ENCODE data around the gene ATP6V1F. TPM values are rescaled to one million over a fixed set of nuclear protein-coding genes. Genes with fewer than 3 reads are reported as not detected.

ATP6V1F gene
- total RNA-seq, 1 donor from 2014 or later: 61.4 TPM

DNA sequence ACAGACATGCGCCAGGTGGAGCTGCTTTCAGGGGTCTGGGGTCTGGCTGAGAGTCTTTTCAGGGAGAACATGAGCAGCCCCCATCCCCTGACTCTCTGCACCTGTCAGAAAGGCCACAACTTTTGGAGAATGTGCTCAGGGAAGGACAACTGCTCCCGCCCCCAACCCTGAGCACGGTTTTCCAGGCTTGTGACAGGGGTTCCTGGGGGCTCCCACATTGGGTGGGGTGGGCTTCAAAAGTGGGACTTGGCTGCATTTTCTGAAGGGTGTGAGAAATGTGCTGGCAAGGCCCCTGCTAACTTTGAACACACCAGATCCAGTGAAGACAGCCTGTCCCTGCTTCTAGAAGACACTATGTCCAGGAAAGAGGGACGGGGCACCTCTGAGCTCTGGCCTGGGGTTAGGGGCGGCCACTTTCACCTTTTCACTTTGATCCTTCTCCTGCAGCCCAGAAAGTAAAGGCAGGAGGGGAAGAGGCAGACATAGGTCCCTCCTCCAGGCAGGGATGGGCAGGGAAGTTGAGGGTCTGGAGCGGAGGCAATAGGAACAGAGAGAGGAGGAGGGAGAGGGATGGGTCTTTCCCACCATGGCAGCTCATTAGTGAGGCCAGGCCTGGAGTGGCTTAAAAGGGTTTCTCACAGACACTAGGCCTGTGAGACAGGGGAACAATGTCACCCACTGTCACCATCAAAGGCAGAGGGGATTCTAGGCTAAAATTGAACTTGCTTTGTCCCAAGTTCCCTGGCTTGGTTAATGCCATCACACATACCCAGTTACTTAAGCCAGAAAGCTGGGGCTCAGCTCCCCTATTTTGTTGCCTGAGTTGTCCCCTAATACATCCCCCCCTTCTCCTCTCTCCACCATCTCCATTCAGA is 46.3 kb downstream of the ATP6V1F start:
- Histone ChIP-seq H4K20me1 (ENCODE audit: low read depth) (no peaks in the 10 kb centered on the region), H3K4me1 (peaks cover 29% of the 10 kb centered on the region), H3K36me3 (no peaks in the 10 kb centered on the region), H3K27ac (no peak overlapping the region), H3K79me2 (ENCODE audit: low read depth) (no peaks in the 10 kb centered on the region), H3K4me2 (peak overlapping the region; percentile 72), H3K27me3 (peaks cover 25% of the 10 kb centered on the region), H2AFZ (replicated peaks) (peak overlapping the region; percentile 93), H3F3A (ENCODE audit: low read depth) (peaks cover 33% of the 10 kb centered on the region), H3K9me3 (ENCODE audit: low read depth) (no peaks in the 10 kb centered on the region), H3K9ac (no peak overlapping the region), H3K4me3 (peak overlapping the region; percentile 48)
- no peaks in the 10 kb centered on the region for H3K36me3 Mint-ChIP-seq
- H3K9me3 Mint-ChIP-seq: no peaks in the 10 kb centered on the region
- H3K4me3 Mint-ChIP-seq: peak overlapping the region; percentile 78
- peak overlapping the region; percentile 6 for H3K27ac Mint-ChIP-seq
- peaks cover 16% of the 10 kb centered on the region for H3K27me3 Mint-ChIP-seq (ENCODE audit: insufficient read depth, low read depth)
- TF ChIP-seq EZH2phosphoT487 (IDR thresholded peaks at IDR 0.05) (no peak), EZH2 (IDR thresholded peaks at IDR 0.05) (no peak)
- TF ChIP-seq, protein P1, sequence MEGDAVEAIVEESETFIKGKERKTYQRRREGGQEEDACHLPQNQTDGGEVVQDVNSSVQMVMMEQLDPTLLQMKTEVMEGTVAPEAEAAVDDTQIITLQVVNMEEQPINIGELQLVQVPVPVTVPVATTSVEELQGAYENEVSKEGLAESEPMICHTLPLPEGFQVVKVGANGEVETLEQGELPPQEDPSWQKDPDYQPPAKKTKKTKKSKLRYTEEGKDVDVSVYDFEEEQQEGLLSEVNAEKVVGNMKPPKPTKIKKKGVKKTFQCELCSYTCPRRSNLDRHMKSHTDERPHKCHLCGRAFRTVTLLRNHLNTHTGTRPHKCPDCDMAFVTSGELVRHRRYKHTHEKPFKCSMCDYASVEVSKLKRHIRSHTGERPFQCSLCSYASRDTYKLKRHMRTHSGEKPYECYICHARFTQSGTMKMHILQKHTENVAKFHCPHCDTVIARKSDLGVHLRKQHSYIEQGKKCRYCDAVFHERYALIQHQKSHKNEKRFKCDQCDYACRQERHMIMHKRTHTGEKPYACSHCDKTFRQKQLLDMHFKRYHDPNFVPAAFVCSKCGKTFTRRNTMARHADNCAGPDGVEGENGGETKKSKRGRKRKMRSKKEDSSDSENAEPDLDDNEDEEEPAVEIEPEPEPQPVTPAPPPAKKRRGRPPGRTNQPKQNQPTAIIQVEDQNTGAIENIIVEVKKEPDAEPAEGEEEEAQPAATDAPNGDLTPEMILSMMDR (IDR thresholded peaks at IDR 0.05): no peak
- peak; percentile 39 for DNase-seq (ENCODE audit: low spot score)
- peaks cover 42% of the 10 kb centered on the region for H3K4me1 Mint-ChIP-seq

DNA sequence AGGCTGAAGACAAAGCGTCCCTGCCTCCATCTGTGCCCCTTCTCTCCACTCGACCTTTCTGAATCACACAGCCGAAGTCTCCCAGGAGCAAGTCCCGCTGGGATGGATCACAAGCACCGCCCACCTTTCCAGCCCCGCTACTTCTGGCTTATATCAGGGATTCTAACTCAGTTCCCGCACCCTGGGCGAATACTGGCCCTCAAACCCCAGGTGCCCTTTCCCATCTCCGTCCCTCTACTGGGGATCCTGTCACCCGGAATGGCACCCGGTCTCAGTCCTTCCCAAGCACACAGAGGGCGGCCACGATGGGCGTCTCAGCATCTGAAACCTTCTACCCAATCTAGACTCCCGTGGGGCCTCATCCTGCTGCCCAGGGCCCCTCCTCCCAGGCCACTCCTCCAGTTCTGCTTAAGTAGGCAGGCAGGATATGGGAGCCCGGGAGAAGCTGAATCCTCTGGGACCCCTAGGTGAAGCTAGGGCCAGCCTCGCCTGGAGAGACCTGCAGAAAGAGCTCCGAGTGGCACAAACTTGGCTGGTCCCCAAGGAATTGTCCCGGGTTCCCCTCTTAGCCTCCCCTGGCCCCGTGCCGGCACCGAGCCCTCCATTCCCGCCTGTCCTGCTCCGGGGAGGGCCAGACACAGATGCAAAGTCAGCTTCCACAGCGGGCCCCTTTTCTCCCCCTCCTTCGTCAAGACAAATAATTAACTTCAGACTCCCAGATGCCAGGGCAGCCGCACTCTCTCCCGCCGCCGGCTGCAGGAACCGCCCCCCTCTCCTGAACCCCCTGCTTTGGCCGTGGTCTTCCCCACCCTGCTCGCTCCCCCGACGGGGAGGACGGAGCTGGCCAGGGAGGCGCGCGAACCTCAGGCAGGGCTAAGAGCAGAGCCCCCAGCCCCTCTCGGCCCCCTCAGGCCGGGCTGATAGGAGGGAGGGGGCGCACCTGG is 47.2 kb downstream of the ATP6V1F start:
- peak; percentile 64 for TF ChIP-seq EZH2 (IDR thresholded peaks at IDR 0.05)
- TF ChIP-seq, protein P1 (IDR thresholded peaks at IDR 0.05): no peak
- TF ChIP-seq EZH2phosphoT487 (IDR thresholded peaks at IDR 0.05): no peak
- DNase-seq (ENCODE audit: low spot score): peak; percentile 70

DNA sequence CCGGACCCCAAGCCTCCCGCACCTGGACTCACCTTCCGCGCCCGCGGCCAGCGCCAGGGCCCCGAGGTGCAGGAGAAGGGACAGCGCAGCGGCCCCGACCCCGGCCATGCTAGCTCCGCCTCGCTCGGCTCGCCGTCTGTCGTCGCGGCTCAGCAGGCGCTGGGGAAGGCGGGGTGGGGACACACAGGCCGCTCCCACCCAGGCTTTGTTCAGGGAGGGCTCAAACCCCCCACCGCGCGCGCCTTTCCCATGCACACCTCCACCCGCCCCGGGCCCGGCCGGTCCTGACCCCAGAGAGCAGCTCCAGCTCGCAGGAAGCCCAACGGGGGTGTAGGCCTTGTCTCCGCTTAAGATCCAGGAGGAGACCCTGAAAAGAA is 47.9 kb downstream of the ATP6V1F start, which contains the start of gene KCP:
KCP (minus strand) TSS at position 141 of the 377 bp plus-strand sequence; CDS start at position 108, 33 bp downstream.
- peak within 1 kb of the TSS; percentile 57 for H3K27ac Mint-ChIP-seq
- no peaks in the 10 kb centered on the region for H3K79me2 ChIP-seq (ENCODE audit: low read depth)
- H3K4me2 ChIP-seq: peak within 1 kb of the TSS; percentile 72
- no peaks in the 10 kb centered on the region for H3K9me3 ChIP-seq (ENCODE audit: low read depth)
- H3K4me3 ChIP-seq: peak within 1 kb of the TSS; percentile 48
- H3K27me3 ChIP-seq: peaks cover 40% of the 10 kb centered on the region
- no peaks in the 10 kb centered on the region for H4K20me1 ChIP-seq (ENCODE audit: low read depth)
- H2AFZ ChIP-seq (replicated peaks): peak within 1 kb of the TSS; percentile 93
- TF ChIP-seq, protein P1 (IDR thresholded peaks at IDR 0.05): no peak
- TF ChIP-seq EZH2phosphoT487 (IDR thresholded peaks at IDR 0.05): no peak
- no peak for TF ChIP-seq EZH2 (IDR thresholded peaks at IDR 0.05)
- H3K9me3 Mint-ChIP-seq: no peaks in the 10 kb centered on the region
- H3K4me1 ChIP-seq: peaks cover 29% of the 10 kb centered on the region
- peaks cover 19% of the 10 kb centered on the region for H3K27me3 Mint-ChIP-seq (ENCODE audit: insufficient read depth, low read depth)
- H3K4me1 Mint-ChIP-seq: peaks cover 45% of the 10 kb centered on the region
- peak; percentile 64 for DNase-seq (ENCODE audit: low spot score)
- peak within 1 kb of the TSS; percentile 78 for H3K4me3 Mint-ChIP-seq
- H3K27ac ChIP-seq: no peak within 1 kb of the TSS
- no peaks in the 10 kb centered on the region for H3K36me3 ChIP-seq
- H3K9ac ChIP-seq: no peak within 1 kb of the TSS
- H3F3A ChIP-seq (ENCODE audit: low read depth): peaks cover 33% of the 10 kb centered on the region
- no peaks in the 10 kb centered on the region for H3K36me3 Mint-ChIP-seq

More for the DNA sequence above, 47.2 kb downstream of the ATP6V1F start:
- Histone ChIP-seq H3K9ac (no peak overlapping the region), H3K9me3 (ENCODE audit: low read depth) (no peaks in the 10 kb centered on the region), H3F3A (ENCODE audit: low read depth) (peaks cover 33% of the 10 kb centered on the region), H4K20me1 (ENCODE audit: low read depth) (no peaks in the 10 kb centered on the region), H3K27me3 (peaks cover 34% of the 10 kb centered on the region), H3K79me2 (ENCODE audit: low read depth) (no peaks in the 10 kb centered on the region), H3K27ac (no peak overlapping the region), H3K4me3 (peak overlapping the region; percentile 48), H3K4me2 (peak overlapping the region; percentile 72), H3K4me1 (peaks cover 29% of the 10 kb centered on the region), H3K36me3 (no peaks in the 10 kb centered on the region), H2AFZ (replicated peaks) (peak overlapping the region; percentile 93)
- H3K27ac Mint-ChIP-seq: no peak overlapping the region
- peaks cover 19% of the 10 kb centered on the region for H3K27me3 Mint-ChIP-seq (ENCODE audit: insufficient read depth, low read depth)
- peak overlapping the region; percentile 78 for H3K4me3 Mint-ChIP-seq
- no peaks in the 10 kb centered on the region for H3K36me3 Mint-ChIP-seq
- H3K9me3 Mint-ChIP-seq: no peaks in the 10 kb centered on the region
- H3K4me1 Mint-ChIP-seq: peaks cover 42% of the 10 kb centered on the region
